ENCODE measurements around the gene ZMYND8. TPM values are rescaled to one million over a fixed set of nuclear protein-coding genes. Genes with fewer than 3 reads are reported as not detected.

The ZMYND8 gene
- total RNA-seq, 1 donor from 2014 or later = 19.2 TPM

DNA sequence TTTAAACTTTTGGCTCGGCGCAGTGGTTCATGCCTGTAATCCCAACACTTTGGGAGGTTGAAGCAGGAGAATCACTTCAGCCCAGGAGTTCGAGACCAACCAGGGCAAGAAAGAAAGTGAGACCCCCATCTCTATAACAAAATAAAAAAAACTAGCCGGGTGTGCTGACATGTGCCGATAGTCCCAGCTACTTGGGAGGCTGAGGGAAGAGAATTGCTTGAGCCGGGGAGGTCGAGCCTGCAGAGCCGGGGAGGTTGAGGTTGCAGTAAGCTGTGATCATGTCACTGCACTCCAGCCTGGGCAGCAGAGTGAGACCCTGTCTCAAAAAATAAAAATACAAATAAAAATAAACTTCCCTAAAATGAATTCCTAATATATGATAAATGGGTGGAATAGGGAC lies 50.4 kb downstream of the ZMYND8 start:
- no peak overlapping the region for H3K4me3 ChIP-seq (ENCODE audit: low read depth, low read length)
- DNase-seq (ENCODE audit: low read depth) = no peak
- peaks cover 2% of the 10 kb centered on the region for H3K36me3 ChIP-seq (ENCODE audit: control insufficient read depth, insufficient read depth, low read length)
- no peaks in the 10 kb centered on the region for H3K27me3 ChIP-seq (ENCODE audit: control insufficient read depth, insufficient read depth, low read length)
- TF ChIP-seq, protein P1, sequence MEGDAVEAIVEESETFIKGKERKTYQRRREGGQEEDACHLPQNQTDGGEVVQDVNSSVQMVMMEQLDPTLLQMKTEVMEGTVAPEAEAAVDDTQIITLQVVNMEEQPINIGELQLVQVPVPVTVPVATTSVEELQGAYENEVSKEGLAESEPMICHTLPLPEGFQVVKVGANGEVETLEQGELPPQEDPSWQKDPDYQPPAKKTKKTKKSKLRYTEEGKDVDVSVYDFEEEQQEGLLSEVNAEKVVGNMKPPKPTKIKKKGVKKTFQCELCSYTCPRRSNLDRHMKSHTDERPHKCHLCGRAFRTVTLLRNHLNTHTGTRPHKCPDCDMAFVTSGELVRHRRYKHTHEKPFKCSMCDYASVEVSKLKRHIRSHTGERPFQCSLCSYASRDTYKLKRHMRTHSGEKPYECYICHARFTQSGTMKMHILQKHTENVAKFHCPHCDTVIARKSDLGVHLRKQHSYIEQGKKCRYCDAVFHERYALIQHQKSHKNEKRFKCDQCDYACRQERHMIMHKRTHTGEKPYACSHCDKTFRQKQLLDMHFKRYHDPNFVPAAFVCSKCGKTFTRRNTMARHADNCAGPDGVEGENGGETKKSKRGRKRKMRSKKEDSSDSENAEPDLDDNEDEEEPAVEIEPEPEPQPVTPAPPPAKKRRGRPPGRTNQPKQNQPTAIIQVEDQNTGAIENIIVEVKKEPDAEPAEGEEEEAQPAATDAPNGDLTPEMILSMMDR (IDR thresholded peaks at IDR 0.05; ENCODE audit: insufficient read depth, low read length, poor library complexity, severe bottlenecking) = no peak

DNA sequence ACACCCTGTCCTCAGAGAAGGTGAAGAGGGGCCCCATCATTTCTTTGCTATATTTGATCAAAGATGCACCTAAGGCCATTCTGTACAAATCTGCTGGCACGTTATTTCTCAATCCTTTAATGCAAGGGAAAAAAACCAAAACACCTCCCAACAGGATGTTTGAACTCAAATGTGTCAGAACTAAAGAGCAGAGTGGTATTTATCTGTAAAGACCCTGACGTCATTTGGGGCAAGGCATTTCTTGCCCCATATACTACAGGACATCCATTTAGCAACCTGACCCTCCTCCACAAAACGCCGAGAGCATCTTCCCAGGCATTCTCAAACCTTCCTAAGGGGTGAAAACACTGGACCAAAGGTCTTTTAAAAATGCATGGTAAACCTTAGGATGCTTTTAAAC lies 50.8 kb downstream of the ZMYND8 start:
- TF ChIP-seq, protein P1 (IDR thresholded peaks at IDR 0.05; ENCODE audit: insufficient read depth, low read length, poor library complexity, severe bottlenecking) = no peak
- peaks cover 2% of the 10 kb centered on the region for H3K36me3 ChIP-seq (ENCODE audit: control insufficient read depth, insufficient read depth, low read length)
- DNase-seq (ENCODE audit: low read depth) = no peak
- H3K4me3 ChIP-seq (ENCODE audit: low read depth, low read length) = no peak overlapping the region
- H3K27me3 ChIP-seq (ENCODE audit: control insufficient read depth, insufficient read depth, low read length) = no peaks in the 10 kb centered on the region

- DNase-seq (ENCODE audit: low read depth) = no peak
- Histone ChIP-seq H3K4me3 (ENCODE audit: low read depth, low read length) (no peak overlapping the region), H3K27me3 (ENCODE audit: control insufficient read depth, insufficient read depth, low read length) (no peaks in the 10 kb centered on the region), H3K36me3 (ENCODE audit: control insufficient read depth, insufficient read depth, low read length) (peaks cover 2% of the 10 kb centered on the region)
- TF ChIP-seq, protein P1 (IDR thresholded peaks at IDR 0.05; ENCODE audit: insufficient read depth, low read length, poor library complexity, severe bottlenecking) = no peak
Observed at GRCh38 chr20:47304287-47304686, 52.2 kb downstream of the ZMYND8 start.

DNA sequence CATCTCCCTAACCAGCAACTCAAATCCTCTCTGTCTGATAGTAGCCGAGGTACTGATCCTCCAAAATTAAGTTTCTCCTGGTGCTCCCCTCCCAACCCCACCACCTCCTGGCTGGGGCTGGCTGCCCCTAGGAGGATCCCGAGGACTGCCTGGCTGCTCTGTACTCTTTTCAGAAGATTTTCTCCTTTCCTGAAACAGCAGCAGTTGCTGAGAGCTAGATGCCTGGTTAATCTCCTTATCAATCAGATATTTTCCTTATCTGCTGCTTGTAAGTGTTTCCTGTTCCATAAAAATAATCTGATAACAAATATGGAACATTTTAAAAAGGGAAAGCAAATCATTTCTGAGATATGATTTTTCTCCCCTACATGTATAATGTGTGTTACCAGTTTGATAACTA lies 52.8 kb downstream of the ZMYND8 start:
- Histone ChIP-seq H3K4me3 (ENCODE audit: low read depth, low read length) (no peak overlapping the region), H3K36me3 (ENCODE audit: control insufficient read depth, insufficient read depth, low read length) (peaks cover 2% of the 10 kb centered on the region), H3K27me3 (ENCODE audit: control insufficient read depth, insufficient read depth, low read length) (no peaks in the 10 kb centered on the region)
- no peak for DNase-seq (ENCODE audit: low read depth)
- TF ChIP-seq, protein P1 (IDR thresholded peaks at IDR 0.05; ENCODE audit: insufficient read depth, low read length, poor library complexity, severe bottlenecking) = no peak

GRCh38 chr20:47300071-47300470 lies 56.4 kb downstream of the ZMYND8 start:
- Histone ChIP-seq H3K4me3 (ENCODE audit: low read depth, low read length) (no peak overlapping the region), H3K36me3 (ENCODE audit: control insufficient read depth, insufficient read depth, low read length) (no peaks in the 10 kb centered on the region), H3K27me3 (ENCODE audit: control insufficient read depth, insufficient read depth, low read length) (no peaks in the 10 kb centered on the region)
- TF ChIP-seq, protein P1 (IDR thresholded peaks at IDR 0.05; ENCODE audit: insufficient read depth, low read length, poor library complexity, severe bottlenecking) = no peak
- DNase-seq (ENCODE audit: low read depth) = no peak

GRCh38 chr20:47298624-47299023 lies 57.9 kb downstream of the ZMYND8 start:
- Histone ChIP-seq H3K4me3 (ENCODE audit: low read depth, low read length) (no peak overlapping the region), H3K27me3 (ENCODE audit: control insufficient read depth, insufficient read depth, low read length) (no peaks in the 10 kb centered on the region), H3K36me3 (ENCODE audit: control insufficient read depth, insufficient read depth, low read length) (no peaks in the 10 kb centered on the region)
- TF ChIP-seq, protein P1 (IDR thresholded peaks at IDR 0.05; ENCODE audit: insufficient read depth, low read length, poor library complexity, severe bottlenecking) = no peak
- DNase-seq (ENCODE audit: low read depth) = no peak

All from kidney epithelial cell (primary cell).